Measurements from ENCODE around the gene DMRTB1.

DMRTB1 gene

DNA sequence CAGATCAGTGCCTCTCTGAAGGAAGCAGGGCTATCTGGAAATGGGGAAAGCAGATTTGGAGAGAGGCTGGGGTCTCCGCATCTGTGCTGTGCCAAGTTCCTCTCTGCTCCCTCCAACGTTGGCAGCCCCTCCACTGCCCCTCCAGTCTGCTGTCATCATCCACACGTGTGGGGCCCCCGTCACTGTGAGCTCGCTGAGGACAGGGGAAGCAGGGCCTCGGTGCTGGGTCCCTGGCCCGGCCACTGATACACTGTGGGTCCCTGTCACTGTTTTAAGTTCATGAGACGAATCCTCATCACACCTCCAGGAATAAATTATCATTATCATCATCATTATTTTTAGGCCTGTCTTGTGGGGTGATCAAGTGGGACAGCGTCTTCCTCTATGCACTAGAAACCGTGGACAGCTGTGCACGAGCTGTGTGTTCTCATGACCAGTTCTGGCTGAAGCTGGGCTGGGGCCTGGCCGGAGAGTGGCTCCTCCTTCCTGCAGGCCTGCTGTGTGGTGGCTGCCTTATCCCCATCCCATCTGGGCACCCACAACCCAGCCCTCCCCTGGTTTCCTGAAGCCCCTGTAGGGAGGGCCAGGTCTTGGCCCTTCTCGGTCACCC is 52.2 kb downstream of the DMRTB1 start:
- DNase-seq, result no peak

GRCh38 chr1:53511933-53512806 is 53.0 kb downstream of the DMRTB1 start:
- no peak for DNase-seq

DNA sequence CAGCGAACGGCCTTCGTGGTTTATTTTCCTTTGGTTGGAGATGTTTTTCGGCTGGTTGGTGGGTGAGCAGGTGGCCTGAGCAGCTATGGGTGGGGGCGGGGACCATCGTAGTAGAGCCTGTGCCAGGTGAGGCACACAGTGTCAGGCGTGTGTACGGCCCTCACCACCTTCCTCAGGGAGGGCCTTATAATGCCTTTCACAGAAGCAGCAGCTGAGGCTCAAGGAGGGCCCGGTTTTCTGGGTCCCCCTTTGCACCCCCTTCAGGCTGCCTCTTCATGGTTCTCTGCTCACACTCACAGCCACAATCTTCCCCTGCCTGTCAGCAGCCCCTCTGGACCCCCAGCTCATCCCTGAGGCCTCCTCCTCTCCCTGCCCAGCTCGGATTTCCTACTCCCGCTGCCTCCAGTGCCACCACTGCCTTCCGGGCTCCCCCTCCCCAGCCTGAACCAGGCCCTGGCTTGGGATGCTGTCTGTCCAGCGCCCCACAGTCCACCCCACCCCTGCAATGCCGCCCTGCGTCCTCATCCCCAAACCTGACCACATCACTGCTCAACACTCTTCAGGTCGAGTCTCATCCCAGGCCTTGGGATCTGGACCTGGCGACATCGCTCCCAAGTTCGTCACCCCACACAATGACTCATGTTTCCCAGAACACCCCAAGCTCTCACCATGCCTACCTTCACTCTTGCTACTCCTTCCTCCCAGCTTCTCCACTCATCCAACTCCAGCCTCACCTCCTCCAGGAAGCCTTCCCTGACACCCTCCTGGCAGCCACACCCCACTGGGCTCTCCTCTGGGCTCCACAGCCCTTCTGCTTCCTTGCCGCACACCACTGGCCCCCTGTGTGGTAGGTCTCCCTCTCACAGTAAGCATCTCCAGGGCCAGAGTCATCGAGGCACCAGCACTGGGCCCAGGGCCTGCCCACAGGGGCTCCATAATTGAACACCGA is 53.9 kb downstream of the DMRTB1 start:
- DNase-seq, result no peak

GRCh38 chr1:53513846-53514245 is 54.6 kb downstream of the DMRTB1 start:
- no peak for DNase-seq

DNA sequence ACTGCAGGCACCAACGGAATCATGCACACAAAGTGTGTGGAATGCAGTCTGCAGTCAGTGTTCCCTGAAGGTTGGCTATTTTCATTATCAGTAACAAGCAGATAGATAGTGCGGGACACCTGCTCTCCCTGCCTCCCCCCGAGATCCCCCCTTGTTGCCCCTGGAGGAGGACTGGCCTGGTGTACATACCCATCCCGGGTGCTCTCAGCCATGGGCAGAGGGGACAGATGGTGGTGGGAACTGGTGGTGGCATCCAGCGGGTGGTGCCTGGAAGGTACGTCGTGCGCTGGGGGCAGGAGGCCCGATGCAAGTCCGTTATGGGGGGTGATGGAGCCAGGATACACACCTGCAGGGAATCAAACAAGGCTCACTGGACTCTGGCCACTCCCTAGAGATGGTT is 55.2 kb downstream of the DMRTB1 start:
- no peak for DNase-seq

- no peak for DNase-seq
Measured at GRCh38 chr1:53516181-53516580, 57.0 kb downstream of the DMRTB1 start.
